Umbilical cord (tissue), 2 donors: Measurements from ENCODE around the gene PTOV1. TPM values are rescaled to one million over a fixed set of nuclear protein-coding genes. Genes with fewer than 3 reads are reported as not detected.

Source experiments
- DNase-seq: peaks from one replicate; pipeline ENCODE4 v3.0.0-alpha.2; 2015; ENCODE audit warnings: low spot score
- total RNA-seq: library from RNA; depleted of rRNA; stranded (reverse); fragments of >200 nt; gene quantifications from one replicate; pipeline ENCODE4 v1.2.3, GENCODE V29; 2014; ENCODE audit warnings: low replicate concordance; ENCODE audit not compliant: insufficient read depth

Gene PTOV1
- total RNA-seq, 1 donor from 2014 or later = 63.6 TPM

GRCh38 chr19:49843265-49843664 lies 7.7 kb upstream of the PTOV1 start:
- no peak for DNase-seq

DNA sequence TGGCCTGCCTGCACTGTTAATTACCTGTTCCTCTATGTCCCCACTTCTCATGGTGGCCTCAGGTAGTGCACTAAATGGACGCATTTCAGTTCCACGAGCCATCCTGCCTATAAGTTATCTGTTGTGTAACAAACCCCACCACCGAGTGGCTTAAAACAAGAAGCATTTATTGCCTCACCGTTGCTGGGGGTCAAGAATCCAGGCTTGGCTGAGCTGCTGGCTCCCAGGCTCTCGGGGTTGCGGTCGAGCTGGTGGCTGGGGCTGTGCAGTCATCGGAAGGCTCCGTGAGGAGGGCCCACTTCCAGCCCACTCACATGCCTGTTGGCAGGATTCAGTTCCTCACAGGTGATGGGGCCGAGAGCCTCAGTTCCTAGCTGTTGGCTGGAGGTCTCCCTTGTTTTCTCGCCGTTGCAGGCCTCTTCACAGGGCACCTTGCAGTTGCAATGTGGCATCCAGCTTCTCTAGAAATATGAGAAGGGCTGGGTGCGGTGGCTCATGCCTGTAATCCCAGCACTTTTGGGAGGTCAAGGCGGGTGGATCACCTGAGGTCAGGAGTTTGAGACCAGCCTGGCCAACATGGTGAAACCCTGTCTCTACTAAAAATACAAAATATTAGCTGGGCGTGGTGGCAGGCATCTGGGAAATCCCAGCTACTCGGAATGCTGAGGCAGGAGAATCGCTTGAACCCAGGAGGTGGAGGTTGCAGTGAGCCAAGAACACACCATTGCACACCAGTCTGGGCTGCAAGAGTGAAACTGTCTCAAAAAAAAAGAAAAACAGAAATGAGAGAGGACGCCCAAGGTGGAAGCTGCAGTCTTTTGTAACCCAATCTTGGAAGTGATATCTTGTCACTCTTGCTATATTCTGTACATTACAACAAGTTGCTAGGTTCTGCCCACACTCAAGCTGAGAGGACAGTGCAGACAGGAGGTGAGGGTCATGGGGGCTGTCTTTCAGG lies 6.5 kb upstream of the PTOV1 start:
- DNase-seq = no peak

DNA sequence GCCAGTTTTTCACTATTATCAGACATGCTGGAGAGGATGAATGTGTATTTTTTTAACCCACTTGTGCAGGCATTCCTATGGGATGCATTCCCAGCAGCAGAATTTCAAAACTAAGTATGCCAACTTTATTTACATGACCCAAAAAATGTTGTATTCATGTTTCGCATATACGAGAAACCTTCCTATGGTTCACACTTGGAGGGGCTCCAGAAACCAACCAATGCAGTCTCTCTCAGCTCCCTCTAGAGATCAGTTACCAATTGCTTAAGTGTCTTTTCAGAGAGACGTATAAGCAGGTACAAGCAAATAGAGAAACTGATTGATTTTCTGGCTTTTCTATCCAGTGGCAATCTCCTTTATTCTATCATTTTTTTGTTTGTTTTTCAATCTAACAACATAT lies 5.5 kb upstream of the PTOV1 start:
- DNase-seq = no peak

GRCh38 chr19:49846408-49846807 lies 4.6 kb upstream of the PTOV1 start:
- DNase-seq = no peak

DNA sequence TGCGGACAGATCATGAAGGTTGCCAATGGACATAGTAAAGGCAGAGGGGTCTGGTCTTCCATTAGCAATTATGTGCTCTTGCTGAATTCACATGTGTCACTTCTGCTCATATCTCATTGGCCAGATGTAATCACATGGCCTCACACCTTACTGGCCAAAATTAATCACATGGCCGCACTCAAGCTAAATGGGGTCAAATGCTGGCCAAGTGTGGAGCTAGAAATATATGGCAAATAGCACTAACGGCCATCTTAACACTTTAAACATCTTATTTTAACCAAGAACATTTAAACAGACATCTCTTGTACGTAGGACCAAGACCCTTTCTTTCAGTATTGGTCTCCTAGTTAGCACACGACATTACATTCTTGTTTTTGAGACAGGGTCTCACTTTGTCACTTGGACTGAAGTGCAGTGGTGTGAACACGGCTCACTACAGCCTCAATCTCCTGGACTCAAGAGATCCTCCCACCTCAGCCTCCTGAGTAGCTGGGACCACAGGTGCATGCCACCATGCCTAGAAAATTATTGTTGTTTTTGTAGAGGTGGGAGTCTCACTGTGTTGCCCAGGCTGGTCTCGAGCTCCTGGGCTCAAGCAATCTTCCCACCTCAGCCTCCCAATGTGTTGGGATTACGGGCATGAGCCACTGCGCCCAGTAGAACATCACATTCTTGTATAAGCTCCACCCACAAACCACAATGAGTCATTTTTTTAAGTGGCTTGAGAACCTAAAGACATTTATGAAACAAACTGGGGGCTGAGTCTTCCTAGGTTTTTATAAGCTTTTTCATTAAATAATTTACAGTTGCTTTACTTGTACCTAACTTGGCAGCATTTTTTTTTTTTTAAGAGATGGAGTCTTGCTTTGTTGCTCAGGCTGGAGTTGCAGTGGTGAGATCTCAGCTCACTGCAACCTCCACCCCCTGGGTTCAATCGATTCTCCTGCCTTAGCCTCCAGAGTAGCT lies 2.9 kb upstream of the PTOV1 start:
- DNase-seq = no peak

- no peak for DNase-seq
These were observed 2.0 kb upstream of the PTOV1 start for GRCh38 chr19:49848938-49849337.

DNA sequence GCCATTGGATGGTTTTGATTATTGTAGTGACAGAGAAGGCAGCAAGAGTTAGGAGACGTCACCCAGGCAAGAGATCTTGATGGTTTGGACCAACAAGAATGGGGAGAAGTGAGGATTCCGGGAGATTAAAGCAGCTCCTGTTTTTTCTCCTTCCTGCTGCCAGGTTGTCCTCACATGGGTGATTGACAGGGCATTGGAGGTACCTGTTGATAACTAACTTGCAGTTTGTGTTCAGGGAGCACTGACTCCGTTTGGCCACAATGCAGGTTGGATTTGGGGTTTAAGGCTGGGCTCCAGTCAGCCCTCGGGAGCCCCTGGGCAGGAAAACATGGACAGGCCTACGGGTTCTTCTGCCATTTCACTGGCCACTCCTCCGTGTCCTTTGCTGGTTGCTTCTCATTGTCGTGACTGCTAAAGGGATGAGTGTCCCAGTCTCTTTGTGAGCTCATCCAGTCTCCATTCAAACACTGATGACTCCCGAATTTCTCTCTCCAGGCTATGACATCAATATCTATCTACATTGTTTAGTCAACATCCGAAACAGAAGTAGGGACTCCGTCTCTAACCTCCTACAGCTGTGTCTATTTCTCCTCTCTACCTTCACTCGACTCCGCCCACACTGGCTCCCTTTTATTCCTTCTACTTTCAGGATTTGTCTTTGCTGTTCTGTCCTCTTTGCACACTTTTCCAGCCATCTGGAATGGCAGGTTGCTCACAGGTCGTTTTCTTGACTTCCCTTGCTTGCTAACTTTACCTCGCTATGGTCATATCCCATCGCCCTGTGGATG lies 1.3 kb upstream of the PTOV1 start:
- no peak for DNase-seq

GRCh38 chr19:49850221-49850486 lies 805 bp upstream of the PTOV1 start:
- no peak for DNase-seq

DNA sequence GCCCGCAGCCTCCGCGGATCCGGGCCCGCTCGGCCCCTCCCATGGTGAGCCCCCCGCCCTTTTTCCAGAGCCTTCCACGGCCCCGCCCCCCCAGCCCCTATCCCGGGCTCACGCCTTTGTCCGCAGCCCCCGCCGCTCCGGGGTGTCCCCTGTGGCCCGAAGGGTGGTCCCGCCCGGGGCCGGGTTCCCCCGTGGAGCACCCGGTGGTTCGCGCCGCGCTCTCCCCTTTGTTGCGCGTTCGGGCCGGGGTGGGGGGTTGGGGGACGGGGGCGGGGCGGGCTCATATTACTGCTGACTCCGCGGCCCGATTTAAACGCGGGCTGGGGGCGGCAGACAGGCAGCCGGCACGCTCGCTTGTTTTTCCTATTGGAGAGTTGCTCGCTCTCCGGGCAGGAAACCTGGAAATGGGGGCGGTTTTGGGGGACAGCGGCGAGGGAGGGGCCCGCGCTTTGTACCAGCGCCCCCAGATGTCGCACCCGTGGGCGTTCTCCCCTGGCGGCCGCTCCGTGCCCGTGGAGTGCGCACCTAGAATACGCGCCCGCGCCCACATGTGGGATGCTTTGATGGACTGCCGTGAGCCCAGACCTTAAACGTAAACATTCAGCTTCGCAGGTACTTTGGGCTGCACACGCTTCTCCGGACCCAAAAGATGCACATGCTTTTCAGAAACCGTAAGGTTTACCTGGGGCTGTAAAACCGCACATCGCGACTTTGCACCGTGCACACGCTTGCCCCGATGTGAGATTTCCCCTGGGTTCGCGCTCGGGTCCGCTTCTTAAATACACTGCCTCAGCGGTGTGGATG lies 699 bp downstream of the PTOV1 start:
- DNase-seq = no peak

DNA sequence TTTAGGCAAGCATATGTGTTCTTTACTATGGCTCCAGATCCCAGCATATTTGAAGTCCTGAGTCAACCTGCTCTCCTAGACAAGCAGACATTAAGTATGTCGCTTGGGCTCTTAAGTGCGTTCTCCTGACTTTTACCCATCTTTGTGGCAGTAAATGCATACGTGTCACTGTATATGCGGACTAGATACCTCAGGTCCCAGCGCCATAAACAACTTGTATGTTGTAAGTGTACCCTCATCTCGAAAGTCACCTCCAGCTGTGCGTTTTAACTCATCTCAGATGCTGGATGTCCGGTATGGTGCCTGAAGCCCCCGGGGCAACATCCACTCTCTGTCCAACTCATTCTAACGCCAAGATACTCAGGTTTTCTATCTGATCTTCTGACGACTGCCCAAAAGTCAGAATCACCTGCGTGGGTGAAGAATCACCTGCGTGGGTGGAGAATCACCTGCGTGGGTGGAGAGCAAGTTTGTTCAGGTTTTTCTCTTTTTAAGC lies 1.7 kb downstream of the PTOV1 start:
- no peak for DNase-seq

GRCh38 chr19:49853852-49854377 lies 3.0 kb downstream of the PTOV1 start:
- DNase-seq = no peak

DNA sequence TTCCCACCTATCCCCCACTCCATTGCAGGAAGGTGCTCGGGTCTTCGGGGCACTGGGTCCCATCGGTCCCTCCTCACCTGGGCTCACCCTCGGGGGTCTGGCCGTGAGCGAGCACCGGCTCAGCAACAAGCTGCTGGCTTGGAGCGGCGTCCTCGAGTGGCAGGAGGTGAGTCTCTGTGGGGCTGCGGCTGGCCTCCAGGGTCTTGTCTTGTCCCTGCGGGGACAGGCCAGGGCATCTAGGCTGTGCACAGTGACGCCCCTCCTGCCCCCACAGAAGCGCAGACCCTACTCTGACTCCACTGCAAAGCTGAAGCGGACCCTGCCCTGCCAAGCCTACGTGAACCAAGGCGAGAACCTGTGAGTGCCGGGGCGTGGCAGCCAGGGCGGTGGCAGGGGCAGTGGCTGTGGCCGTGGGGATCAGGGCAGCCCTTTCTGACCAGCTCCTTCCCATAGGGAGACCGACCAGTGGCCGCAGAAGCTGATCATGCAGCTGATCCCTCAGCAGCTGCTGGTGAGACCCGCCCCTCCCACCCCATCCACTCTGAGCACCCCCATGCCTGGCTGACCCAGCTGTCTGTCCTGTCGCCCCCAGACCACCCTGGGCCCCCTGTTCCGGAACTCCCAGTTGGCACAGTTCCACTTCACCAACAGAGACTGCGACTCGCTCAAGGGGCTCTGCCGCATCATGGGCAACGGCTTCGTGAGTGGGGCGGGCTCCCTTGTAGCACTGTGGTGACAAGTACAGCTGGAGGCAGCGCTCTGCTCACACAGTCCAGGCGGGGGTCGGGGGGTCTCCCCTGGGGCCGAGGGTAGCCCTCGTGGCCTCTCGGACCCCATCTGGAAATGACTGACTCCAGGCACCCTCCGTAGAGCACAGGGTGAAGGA lies 3.7 kb downstream of the PTOV1 start:
- no peak for DNase-seq

DNA sequence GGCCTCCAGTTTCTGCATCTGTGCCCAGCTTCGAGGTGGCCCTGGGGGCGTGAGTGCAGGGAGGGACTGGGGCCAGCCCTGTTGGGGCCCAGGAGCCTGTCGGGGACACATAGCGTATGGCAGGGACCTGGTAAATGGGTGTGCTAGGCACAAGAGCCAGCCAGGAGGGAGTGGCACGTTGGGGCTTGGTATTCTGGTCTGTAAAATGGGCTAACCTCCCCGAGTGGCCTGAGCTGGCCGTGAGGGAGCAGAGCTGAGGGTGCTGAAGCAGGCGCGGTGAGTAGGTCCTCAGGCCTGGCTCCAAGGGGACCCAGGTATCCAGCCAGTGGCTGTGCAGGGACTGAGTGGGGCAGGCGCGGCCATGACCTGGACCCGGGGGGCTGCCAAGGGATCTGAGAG lies 4.3 kb downstream of the PTOV1 start:
- no peak for DNase-seq

- DNase-seq = no peak
These were observed 5.0 kb downstream of the PTOV1 start for GRCh38 chr19:49855676-49856573.

DNA sequence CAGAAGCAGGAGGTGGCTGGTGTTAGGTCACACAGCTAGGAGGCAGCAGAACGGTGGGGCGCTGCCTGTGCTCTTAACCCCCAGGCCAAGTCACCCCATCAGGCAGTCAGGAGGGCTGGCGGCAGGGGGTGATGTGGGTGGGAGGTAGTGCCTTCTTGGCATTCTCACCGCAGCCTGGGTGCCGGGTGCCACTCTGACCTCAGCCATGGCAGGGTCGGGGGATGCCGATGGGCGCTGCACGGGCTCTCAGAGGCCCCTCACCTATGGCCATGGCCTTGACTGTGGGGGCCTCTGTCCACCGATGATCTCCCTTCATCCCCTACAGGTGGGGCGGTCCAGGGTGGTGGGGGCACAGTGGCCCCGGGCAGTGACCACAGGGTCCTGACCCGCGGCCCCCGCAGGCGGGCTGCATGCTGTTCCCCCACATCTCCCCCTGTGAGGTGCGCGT lies 5.6 kb downstream of the PTOV1 start:
- DNase-seq = no peak

GRCh38 chr19:49857061-49857837 lies 6.3 kb downstream of the PTOV1 start:
- DNase-seq = no peak

- DNase-seq = no peak
These were observed 6.8 kb downstream of the PTOV1 start for GRCh38 chr19:49857838-49858087.
